Body of pancreas (tissue), 4 donors: Measurements from ENCODE around the gene DRC7. TPM values are rescaled to one million over a fixed set of nuclear protein-coding genes. Genes with fewer than 3 reads are reported as not detected.

Source experiments
- ATAC-seq: fragments of 150-250 bp; one replicate; pipeline ENCODE4 v1.9.1; 2016
- DNase-seq, 4 donors: peaks; one replicate each; pipeline ENCODE4 v3.0.0-alpha.2; 2019
- H3K27ac ChIP-seq, 4 donors: fragments of 200-600 bp; sonication (generic); 1 replicate in 3 of 4; 2 replicates in 1 of 4; pipeline versions ENCODE4 v1.5.1 to v1.6.1; 2016 to 2019; ENCODE audit warnings: mild to moderate bottlenecking in 1 of 4, mixed read lengths in 1 of 4, moderate library complexity in 1 of 4
- H3K27me3 ChIP-seq, 2 donors: fragments of 200-600 bp; sonication (generic); one replicate each; pipeline ENCODE4 v1.6.0; 2016; ENCODE audit warnings: mild to moderate bottlenecking in 1 of 2
- H3K36me3 ChIP-seq, 2 donors: fragments of 200-600 bp; sonication (generic); replicated peaks in 1 of 2; 2 replicates each; pipeline ENCODE4 v1.5.1; 2016; ENCODE audit warnings: low read depth in 2 of 2; ENCODE audit not compliant: insufficient read depth in 1 of 2
- H3K4me1 ChIP-seq: fragments of 200-600 bp; sonication (generic); one replicate; pipeline ENCODE4 v1.6.0; 2016
- H3K4me3 ChIP-seq, 2 donors: fragments of 200-600 bp; sonication (generic); 1 replicate in 1 of 2; 2 replicates in 1 of 2; pipeline ENCODE4 v1.5.1; 2016 to 2019
- H3K9me3 ChIP-seq, 3 donors: fragments of 200-600 bp; sonication (generic); 1 replicate in 2 of 3; 2 replicates in 1 of 3; pipeline ENCODE4 v1.5.1; 2016
- CTCF ChIP-seq, 7 experiments: fragments of 450-650 bp in 4 of 7; fragments of 200-600 bp in 3 of 7; sonication (generic) in 3 of 7; IDR thresholded peaks; one replicate each; pipeline ENCODE4 v1.5.1; 2016 to 2019; ENCODE audit warnings: antibody characterized with exemption in 7 of 7
- POLR2A ChIP-seq, 3 donors: fragments of 450-650 bp; IDR thresholded peaks; one replicate each; pipeline ENCODE4 v1.6.1; 2016; ENCODE audit warnings: antibody characterized with exemption in 3 of 3, mild to moderate bottlenecking in 2 of 3
- WGBS, 2 donors: methylation state at CpG; one replicate each; pipeline ENCODE4 v1.1.5; 2017; 5-methylcytosine and 5-hydroxymethylcytosine counted together
- intact Hi-C: fragments of 100-400 bp; cut with DNase I; formaldehyde crosslinking; loops from one replicate; pipeline ENCODE4 v1.15.1; 2023
- total RNA-seq, 2 donors: library from RNA; depleted of rRNA; stranded (reverse); fragments of >200 nt; gene quantifications; one replicate each; pipeline ENCODE4 v1.1.0, GENCODE V29; 2016

The DRC7 gene
- total RNA-seq, 2 donors from 2014 or later, result 1.3 TPM; not detected in 1

DNA sequence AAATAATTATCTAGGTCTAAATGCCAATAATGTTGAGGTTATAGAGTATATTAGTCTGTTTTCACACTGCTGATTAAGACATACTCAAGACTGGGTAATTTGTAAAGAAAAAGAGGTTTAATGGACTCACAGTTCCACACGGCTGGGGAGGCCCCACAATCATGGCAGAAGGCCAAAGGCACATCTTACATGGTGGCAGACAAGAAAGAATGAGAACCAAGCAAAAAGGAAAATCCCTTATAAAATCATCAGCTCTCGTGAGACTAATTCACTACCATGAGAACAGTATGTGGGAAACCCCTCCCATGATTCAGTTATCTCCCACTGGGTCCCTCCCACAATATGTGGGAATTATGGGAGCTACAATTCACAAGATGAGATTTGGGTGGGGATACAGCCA lies 38.1 kb downstream of the DRC7 start:
- no peak overlapping the region for H3K27ac ChIP-seq
- TF ChIP-seq CTCF (IDR thresholded peaks at IDR 0.05) (no peak), POLR2A (IDR thresholded peaks at IDR 0.05) (no peak)
- DNase-seq (no peak), ATAC-seq (no peak)
- no peaks in the 10 kb centered on the region for H3K36me3 ChIP-seq
- H3K4me3 ChIP-seq, result no peak overlapping the region
- 79 to 88% methylated on average over 2 of the region's 2 CpGs for WGBS, 2 donors
- intact Hi-C loops, result no loop called here
- no peaks in the 10 kb centered on the region for H3K9me3 ChIP-seq
- no peaks in the 10 kb centered on the region for H3K27me3 ChIP-seq
- peaks cover 21% of the 10 kb centered on the region for H3K4me1 ChIP-seq

DNA sequence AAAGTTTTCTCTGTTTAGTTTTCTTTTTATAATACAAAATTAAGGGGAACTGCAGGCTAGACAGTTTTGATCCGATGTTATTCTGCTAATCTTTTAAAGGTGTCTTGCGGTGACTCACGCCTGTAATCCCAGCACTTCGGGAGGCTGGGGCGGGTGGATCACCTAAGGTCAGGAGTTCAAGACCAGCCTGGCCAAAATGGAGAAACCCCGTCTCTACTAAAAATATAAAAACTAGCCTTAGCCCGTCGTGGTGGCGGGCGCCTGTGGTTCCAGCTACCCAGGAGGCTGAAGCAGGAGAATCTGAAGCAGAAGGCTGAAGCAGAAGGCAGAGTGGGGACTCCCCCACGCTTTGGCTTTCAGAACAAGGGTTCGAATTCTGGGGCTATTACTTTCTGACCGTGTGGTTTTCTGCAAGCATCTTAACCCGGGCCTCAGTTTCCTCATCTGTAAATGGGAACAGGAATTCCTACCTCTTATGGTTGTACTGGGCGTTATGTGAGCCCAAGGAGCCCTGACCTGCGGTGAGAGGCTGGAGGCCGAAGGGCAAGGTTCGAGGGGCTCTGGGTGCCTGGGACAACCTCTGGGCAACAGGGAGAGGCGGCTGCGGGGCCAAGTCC lies 39.8 kb downstream of the DRC7 start:
- intact Hi-C loops, result no loop called here
- peak overlapping the region; percentile 73 to 81 for H3K4me3 ChIP-seq
- TF ChIP-seq POLR2A (IDR thresholded peaks at IDR 0.05) (no peak), CTCF (IDR thresholded peaks at IDR 0.05) (no peak)
- no peaks in the 10 kb centered on the region for H3K9me3 ChIP-seq
- peaks cover 21% of the 10 kb centered on the region for H3K4me1 ChIP-seq
- no peaks in the 10 kb centered on the region for H3K27me3 ChIP-seq
- no peak for ATAC-seq
- no peaks in the 10 kb centered on the region for H3K36me3 ChIP-seq
- no peak for DNase-seq
- H3K27ac ChIP-seq, result peak overlapping the region; percentile 83 to 91 (median 88)
- WGBS, 2 donors, result 44 to 61% methylated on average over 15 to 20 of the region's 20 CpGs

- Histone ChIP-seq H3K36me3 (no peaks in the 10 kb centered on the region), H3K27ac (peak overlapping the region; percentile 83 to 91 (median 88)), H3K4me1 (peaks cover 21% of the 10 kb centered on the region), H3K9me3 (no peaks in the 10 kb centered on the region), H3K4me3 (peak overlapping the region; percentile 96 to 100), H3K27me3 (no peaks in the 10 kb centered on the region)
- peak; percentile 93 for ATAC-seq
- DNase-seq, result peak; percentile 97 to 100 (median 98)
- no peak for TF ChIP-seq CTCF (IDR thresholded peaks at IDR 0.05)
- TF ChIP-seq POLR2A (IDR thresholded peaks at IDR 0.05), result peak in 2 of 3 donors; percentile 65 to 68
- intact Hi-C loops, result no loop called here
- 0 to 1% methylated on average over 36 to 45 of the region's 45 CpGs for WGBS, 2 donors
Measured at GRCh38 chr16:57734925-57735754, 40.5 kb downstream of the DRC7 start.

DNA sequence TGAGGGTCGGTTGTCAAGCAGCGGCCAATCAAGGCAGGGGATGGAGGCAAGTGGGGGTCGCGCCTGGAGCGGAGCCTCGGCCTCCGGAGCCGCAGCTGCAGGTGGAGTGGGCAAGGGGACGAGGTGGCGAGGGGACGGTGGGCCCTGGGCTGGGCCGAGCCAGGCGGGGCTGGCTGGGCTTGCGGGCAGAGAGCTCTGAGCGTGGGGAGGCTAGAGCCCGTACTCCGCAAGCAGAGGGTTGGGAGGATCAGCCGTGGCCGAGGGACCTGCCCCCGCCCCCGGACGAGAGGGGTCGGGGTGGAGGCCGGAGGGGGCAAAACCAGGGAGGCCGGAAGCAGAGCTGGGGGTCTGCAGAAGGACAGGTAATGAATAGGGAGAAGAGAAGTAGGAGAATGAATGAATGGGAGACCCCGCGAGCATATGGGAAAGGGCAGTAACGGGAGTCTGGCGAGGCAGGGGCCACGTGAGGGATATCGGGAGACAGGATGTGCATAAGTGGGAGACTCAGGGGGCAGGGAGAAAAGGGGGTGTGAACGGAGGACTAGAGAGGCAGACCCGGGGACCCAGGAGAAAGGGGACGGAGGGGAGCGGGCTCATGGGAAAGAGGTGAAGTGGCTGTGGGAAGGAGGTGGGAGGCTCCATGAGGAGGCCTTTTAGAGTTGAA lies 41.3 kb downstream of the DRC7 start, which contains the start of gene KATNB1:
KATNB1 (plus strand) TSS at position 16 of the 664 bp plus-strand sequence. CDS start 1,474 bp downstream, outside the sequence.
- H3K27ac ChIP-seq, result peak within 1 kb of the TSS; percentile 83 to 91 (median 88)
- no peaks in the 10 kb centered on the region for H3K27me3 ChIP-seq
- H3K4me3 ChIP-seq, result peak within 1 kb of the TSS; percentile 96 to 100
- DNase-seq (no peak), ATAC-seq (peak; percentile 28)
- intact Hi-C loops, result no loop called here
- peaks cover 21% of the 10 kb centered on the region for H3K4me1 ChIP-seq
- no peaks in the 10 kb centered on the region for H3K36me3 ChIP-seq
- no peak for TF ChIP-seq POLR2A (IDR thresholded peaks at IDR 0.05)
- no peak for TF ChIP-seq CTCF (IDR thresholded peaks at IDR 0.05)
- whole genome bisulfite sequencing, 2 donors, result 2% methylated on average over 31 to 35 of the region's 35 CpGs
- H3K9me3 ChIP-seq, result no peaks in the 10 kb centered on the region
